GM19372 (cell line): ENCODE measurements around the gene EN1.

Experiments used
- ATAC-seq: cut with Tn5 transposase; IDR thresholded peaks from one replicate; pipeline ENCODE4 v1.9.1; 2021; ENCODE audit warnings: mild to moderate bottlenecking, low read depth, moderate library complexity; ENCODE audit not compliant: unreplicated experiment

EN1 gene

GRCh38 chr2:118856330-118856977, 9.0 kb upstream of the EN1 start:
- no peak for ATAC-seq

GRCh38 chr2:118855451-118856279, 8.2 kb upstream of the EN1 start:
- ATAC-seq, result peak; percentile 77

DNA sequence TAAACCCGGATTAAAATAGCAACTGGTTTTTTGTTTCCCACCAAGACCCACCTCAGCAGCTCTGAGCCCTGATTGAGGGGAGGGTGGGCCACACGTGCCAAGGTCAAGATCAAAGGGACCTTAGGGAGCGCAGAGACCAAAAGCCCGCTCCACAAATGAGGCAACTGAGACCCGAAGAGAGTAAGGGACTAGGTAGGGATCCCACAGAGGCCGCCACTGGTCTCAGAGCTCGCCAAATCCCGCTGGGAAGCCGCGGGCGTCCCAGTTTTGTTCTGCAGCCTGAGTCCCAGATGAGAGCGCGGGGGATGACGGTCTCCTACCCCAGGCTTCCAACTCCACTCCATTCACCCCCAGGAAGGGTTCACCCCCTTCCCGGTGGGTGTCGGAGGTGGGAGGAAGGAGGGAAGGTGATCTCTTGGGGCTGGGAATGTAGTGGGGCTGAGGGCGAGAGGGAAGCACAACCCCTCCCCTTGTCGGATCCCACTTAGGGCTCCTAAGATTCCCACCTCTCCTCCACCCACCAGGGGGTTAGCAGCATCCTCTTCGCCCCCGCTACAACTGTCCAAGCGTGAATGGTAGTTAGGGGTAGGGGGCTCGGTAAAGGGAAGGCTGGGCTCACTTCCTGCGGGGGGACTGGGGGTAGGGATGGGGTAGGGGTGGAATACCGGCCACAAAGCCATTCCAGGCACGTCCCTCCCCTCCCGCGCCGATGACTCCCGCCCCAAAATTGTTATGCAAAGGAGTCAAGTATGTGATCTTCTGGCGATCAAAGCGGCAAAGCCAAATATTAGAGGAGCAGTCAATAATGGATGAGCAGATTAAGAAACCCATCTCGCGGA, 7.3 kb upstream of the EN1 start:
- ATAC-seq, result no peak

GRCh38 chr2:118853651-118854291, 6.3 kb upstream of the EN1 start:
- ATAC-seq, result no peak

DNA sequence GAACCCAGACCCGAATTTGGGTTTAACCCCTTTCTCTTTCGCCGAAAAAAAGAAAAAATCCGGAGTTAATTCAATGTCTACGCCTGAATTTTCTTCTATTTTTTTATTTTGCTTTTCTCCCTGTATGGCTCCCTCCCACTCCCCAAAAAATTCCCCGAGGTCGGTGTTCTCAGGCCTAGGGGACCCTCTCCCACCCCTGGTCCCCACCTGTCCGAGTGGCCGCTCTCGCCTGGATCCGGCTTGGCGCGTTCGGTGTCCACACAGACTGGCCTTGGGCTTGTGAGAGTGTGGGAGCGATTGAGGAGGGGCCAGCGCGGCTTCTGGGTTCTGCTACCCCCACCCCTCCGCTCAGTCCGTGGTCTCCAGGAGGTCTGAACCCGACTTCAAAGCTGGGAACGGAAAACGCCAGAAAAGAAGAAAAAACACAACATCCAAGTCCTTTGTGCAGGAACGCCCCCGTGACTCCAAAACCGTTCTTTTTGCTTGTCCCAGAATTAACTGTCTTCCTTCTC, 5.7 kb upstream of the EN1 start:
- no peak for ATAC-seq

GRCh38 chr2:118852605-118853128, 5.2 kb upstream of the EN1 start:
- no peak for ATAC-seq

DNA sequence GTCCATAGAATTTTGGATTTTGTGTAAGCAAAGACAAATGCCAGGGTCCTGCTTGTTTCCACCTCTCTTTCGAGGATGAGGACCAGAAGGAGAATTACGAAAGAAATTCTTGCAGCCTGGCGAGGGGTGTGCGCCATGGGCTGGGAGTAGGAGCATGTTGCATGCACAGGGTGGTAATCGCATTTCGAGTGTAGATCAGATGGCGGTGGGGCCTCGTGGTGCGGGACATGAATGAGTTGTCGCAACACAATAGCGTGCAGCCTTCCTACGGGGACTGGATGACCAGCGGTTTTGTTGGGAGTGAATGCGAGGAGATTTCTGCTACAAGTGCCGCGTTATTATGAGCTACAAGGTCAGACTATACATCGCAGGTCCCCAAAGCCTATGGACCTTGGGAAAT, 4.2 kb upstream of the EN1 start:
- ATAC-seq, result no peak

GRCh38 chr2:118850901-118851415, 3.5 kb upstream of the EN1 start:
- ATAC-seq, result no peak

GRCh38 chr2:118850168-118850900, 2.9 kb upstream of the EN1 start:
- no peak for ATAC-seq

- no peak for ATAC-seq
These were observed 2.0 kb upstream of the EN1 start for GRCh38 chr2:118849226-118850167.

DNA sequence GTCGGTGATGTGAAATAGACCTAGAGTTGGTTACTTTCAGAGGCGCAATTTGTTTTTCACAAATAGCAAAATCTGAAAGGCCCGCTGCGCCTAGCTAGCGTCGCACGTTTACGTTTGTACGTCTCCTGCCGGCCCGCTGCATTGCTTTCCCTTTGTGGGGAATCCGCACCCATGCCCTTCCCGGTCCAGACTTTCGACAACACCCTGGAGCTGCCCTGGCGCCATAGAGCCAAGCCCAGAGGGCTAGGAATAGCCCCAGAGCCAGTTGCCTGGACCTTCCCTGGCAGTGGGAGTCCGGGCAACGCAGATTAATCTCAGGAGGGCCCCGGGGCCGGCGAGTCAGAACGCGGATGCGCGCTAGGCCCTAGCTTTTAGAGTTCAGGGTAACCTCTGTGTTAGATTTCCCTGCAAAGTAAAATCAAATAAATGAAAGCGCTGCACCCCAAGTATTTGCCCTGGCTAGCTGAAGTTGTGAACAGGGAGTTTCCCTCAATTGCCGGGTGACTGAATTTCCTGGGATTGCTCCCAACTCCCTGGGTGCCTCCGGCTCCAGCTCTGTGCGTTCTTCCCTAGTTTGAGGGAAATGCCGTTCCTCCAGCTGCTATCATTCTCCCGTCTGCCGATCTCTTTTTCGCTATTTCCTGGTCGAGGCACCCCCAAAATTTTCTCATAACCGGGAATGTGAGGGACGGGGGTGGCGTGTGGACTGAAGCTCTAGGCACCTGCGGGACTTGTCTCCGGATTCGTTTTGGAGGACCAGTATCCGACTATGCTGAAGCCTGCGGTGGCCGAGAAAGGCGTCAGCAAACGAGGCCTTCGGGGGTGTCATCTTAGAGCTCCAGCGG, 1.2 kb upstream of the EN1 start:
- ATAC-seq, result no peak

DNA sequence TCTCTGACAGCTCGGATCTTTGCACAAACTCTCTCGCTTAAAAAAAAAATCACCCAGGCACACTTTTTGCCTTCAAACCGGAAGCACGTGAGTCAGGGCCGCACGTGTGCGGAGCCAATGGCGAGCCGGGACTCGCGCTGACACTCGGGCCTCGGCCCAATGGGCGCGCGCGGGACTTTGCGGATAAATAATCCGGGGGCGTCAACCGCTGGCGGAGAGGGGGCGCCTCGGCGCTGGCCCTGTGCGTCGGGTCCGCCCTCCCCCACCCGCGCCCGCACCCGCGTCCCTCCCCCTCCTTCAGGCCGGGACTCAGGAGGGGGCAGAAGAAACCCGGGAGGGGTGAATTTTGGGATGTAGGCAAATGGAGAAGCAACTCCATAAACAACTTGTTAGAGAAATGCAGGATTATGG, 319 bp upstream of the EN1 start:
- ATAC-seq, result no peak

DNA sequence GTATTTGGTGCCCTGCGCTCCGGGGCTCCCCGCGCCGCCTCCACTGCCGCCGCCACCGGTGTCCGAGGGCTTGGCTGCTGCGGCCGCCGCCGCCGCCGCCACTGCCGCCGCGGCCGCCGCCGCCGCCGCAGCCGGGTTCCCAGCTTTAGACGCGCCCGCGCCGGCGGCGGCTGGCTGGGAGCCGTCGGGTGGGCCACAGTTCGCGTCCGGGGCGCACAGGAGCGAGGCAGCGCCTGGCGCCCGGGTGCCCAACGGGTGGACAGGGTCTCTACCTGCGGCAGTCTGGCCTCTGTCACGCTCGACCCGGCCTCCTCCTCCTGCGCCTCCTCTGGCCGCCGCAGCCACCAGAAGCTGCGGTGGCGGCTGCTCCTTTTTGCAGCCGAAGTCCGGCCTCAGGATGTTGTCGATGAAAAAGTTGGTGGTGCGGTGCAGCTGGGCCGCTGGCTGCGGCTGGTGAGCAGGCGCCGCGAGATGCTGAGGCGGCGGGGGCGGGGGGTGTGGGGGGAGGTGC, 951 bp downstream of the EN1 start:
- no peak for ATAC-seq

DNA sequence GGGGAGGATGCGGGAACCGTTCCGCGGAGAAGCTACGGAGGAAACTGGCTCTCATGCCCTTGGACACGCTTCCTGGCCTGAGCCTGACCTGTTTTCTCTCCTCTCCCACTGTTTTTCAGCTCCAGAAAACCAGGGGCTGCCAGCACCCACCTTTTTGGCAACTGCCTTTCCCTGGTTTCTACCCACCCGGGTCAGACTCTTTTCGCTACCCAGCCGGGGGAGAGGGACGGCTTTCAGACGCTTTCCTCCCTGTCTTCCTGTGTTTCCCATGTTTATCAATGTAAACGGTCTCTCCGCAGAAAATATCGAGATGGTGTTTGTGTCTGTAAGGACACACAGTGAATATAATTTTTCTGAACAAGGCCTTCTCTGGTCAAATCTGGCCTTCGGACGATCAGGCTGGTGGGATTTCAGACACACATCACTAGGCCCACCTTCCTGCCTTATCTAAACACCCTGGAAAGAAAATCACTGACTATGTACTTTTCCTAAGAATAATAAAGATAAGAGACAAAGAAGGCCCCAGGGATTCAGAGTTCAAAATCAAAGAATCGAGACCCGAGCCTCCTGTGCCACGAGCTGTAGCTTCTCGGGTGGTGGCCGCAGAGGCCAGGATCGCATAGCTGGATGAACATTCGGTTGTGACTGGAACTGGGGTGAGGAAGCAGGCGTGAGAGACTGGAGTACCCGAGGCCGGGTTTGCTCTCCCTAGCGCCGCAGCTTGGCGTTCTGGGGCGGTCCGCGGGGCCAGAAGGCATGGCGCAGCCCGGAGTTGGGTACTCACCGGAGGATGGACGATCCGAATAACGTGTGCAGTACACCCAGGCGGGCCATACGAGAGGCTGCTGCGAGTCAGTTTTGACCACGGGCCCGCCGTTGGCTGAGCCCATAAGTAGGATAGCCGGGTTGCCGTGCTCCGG, 1.7 kb downstream of the EN1 start:
- ATAC-seq, result no peak

- no peak for ATAC-seq
These were observed 2.4 kb downstream of the EN1 start for GRCh38 chr2:118845005-118845521.
